Lung microvascular endothelial cell (primary cell): Measurements from ENCODE around the gene DBT. TPM values are rescaled to one million over a fixed set of nuclear protein-coding genes. Genes with fewer than 3 reads are reported as not detected.
A peak's percentile ranks its signal among the peaks of the same experiment; 100 is the strongest.
"Not testable (repeated sequence)": the region's sequence is repeated elsewhere in the genome, so short reads cannot be mapped to it uniquely, and the experiment has no call there.

Experiments
- DNase-seq, 2 donors: peaks; one replicate each; pipeline versions ENCODE4 v3.0.0 to v3.0.0-alpha.2; 2010; ENCODE audit warnings: low read depth in 2 of 2
- total RNA-seq: library from RNA; depleted of rRNA; stranded (reverse); fragments of >200 nt; gene quantifications from 2 replicates; pipeline ENCODE4 v1.2.1, GENCODE V29; 2014

Gene DBT
- total RNA-seq, 1 donor from 2014 or later: 3.8 TPM

DNA sequence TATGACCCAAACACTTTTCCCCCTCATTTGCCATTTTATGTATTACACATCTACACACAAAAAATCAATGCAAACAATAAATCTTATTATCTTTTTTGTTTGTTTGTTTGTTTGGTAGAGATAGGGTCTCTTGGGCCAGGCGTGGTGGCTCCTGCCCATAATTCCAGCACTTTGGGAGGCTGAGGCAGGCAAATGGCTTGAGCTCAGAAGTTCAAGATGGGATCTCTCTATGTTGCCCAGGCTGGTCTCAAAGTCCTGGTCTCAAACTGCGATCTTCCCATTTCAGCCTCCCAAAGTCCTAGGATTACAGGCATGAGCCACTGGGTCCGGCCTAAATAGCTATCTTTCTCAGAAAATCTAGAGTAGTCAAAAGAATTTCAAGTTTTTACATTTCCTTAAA, 1.2 kb upstream of the DBT start:
- DNase-seq: no peak

DNA sequence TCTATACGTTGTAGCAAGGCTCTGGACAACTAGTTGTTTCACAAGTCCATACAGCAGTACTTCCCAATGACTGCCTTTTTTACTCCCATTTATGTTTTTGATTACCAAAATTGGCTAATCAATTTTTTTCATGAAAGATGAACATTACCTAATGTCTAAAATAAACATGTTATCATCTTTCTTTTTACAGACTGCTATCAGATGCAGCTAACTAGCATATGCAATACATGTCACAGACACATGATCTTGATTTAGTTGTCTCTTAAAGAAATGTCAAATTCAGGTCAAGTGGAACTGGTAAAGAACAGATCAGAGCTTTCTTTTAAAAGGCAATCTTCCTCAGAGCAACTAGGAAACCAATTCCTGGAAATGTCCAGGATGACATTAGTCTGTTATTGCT, 630 bp upstream of the DBT start:
- DNase-seq: no peak

DNA sequence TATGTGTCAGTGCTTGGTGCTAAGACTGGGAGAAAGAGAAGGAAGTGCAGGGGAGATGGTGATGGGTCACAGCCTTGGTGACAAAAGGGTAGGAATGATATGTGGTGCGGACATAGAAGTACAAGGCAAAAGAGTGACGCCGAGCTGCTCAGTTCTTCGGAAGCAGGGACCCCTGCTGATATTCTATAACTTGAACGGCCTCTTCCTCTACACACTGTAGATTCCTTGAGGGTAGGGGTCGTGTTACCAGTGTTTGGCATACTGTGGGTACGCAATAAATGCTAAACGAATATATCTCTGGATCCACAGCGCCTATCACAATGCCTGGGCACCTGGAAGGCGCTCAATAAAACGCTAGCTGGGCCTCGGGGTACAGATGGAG, 488 bp downstream of the DBT start:
- DNase-seq: peak; percentile 2 to 7

DNA sequence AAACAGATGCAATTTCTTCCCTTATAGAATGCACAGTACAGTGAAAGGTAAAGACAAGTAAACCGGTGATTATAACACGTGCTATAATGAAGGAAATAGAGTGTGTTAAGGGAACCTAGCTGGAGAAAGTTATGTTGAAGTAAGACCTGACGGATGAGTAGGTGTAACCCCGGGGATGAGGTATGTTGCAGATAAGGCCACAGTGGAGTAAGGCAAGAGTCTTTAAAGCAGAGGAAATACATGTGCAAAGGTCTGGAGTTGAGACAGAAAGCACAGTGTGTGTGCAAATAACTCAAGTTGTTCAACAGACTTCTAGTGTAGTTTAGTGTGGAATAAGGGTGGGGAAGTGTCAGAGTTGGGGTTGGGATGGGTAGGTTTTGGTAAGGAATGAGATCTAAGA, 2.9 kb downstream of the DBT start:
- no peak for DNase-seq

DNA sequence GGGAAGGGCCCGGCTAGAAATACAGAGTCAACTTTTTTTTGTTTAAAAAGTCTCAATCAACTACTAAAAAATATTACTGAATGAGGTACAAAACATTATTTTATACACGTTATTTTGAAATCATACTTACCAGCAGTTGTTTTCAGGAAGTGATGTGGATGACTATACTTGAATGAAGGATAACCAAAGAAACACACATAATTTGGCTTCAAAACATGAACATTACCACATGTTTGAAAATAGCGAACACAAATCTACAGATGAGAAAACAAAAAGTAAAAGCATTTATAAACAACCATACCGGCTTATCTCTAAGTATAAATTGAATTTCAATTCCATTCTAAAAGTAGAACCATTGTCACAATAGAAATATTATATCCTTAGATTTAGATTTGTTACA, 9.0 kb downstream of the DBT start:
- DNase-seq: no peak

DNA sequence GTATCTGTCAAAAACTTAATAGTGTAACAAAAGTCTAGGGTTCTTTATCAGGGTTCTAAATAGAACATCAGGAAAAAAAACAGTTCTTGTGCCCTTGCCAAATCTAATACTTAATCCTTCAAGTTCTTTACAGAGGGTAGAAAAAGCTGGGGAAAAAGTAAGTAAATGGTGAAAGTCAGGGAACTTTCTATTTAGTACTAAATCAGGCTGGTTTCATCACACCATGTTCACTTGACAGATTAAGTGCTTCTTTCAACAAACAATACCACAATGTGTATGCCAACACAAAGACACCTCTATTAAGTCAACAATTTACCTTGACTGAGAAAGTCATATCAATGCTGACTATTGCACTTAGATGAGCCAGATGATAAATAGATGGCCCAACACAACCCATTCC, 9.7 kb downstream of the DBT start:
- DNase-seq: no peak

DNA sequence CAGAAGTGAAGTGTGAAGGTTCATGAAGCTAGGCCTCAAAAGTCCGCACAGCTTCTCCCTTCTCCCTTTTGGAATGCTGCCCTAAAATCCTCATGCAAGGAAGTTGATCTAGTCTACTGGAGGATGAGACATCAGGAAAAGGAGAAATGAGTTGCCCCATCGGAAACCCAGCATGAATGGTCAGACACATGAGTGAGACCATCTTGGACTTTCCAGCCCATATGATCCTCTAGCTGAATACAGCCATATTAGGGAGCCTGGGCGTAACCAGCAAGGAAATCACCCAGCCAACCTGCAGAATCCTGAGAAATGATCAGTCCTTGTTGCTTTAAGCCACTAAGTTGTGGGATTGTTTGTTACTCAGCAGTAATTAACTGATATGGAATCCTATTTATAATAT, 12.5 kb downstream of the DBT start:
- DNase-seq: no peak

DNA sequence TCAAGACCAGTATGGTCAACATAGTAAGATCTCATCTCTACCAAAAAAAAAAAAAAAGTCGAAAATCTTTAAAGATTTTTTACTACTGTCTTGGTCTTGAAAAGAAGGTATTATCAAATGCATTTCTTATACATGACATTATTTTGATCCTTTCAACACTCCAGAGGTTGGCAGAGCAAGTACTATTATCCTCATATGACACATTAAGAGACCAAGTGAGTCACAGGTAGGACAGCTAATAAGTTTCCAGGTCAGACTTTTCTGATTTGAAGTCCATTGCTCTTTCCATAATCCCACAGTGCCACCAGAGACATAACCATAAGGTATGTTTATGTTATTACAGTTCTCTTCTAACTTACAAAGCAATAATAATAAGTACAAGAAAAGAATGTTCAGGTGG, 15.2 kb downstream of the DBT start:
- DNase-seq: no peak

DNA sequence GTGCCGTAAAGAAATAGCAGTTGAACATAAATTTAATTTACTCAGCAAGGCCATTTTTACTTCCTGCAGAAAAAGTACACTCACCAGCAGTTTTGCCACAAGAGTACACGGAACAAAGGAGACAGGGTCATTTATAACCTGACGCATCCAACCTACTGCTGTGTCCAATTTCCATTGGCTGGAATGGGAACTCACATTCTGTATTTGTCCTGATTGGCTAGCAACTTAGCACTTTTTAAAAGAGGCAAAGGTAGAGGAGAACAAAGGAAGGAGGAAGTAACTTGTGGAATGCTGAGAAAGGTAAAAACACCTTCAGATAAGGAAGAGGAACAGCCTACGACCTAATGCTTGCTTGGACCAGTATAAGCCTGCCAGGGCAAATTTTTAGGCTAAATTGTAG, 16.1 kb downstream of the DBT start:
- not testable (repeated sequence) for DNase-seq

DNA sequence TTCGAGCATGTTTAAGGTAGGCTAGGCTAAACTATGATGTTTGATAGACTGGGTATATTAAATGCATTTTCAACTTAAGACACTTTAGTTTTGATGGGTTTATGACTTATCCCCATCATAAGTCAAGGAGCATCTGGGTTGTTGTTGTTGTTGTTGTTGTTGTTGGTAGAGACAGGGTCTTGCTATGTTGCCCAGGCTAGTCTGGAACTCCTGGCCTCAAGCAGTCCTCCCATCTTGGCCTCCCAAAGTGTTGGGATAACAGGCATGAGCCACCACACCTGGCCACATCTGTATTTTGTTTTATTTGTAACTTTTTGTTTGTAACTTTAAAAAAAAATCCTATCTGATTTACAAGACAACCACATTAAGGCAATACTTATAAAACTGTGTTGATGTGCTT, 17.5 kb downstream of the DBT start:
- no peak for DNase-seq

DNA sequence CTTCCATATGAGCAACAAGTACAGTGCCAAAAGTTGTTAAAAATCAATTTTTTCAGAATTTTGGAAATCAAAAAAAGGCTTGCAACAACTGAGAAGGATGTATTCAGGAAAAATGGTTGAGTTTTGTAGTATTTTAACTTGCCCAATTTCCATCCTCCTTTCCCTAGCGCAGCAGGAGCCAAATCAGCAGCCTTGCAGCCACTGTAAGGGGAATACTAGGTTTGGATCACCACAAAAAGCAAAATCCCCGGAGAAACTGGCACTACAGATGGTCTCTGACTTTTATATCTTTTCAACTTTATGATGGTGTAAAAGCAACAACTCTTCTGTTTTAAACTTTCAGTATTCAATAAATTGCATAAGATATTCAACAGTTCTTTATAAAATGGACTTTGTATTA, 17.9 kb downstream of the DBT start:
- no peak for DNase-seq

DNA sequence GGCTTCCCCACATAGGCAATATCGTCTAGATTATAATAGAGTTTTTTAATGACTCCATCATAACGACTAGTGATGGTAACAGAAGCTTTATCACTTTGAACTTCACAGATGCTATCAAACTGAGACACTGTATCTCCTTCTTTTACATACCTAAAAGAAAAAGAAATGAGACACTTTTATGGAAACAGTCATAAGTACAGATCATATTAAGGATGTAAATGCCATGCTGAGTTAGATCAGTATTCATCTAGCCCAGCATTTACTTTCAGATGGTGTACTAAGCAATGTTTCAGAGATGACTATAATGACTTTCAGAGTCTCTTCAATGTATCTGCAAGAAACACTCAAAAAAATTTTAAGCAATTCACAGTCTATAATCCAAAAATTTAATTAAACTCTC, 18.9 kb downstream of the DBT start:
- DNase-seq: no peak

DNA sequence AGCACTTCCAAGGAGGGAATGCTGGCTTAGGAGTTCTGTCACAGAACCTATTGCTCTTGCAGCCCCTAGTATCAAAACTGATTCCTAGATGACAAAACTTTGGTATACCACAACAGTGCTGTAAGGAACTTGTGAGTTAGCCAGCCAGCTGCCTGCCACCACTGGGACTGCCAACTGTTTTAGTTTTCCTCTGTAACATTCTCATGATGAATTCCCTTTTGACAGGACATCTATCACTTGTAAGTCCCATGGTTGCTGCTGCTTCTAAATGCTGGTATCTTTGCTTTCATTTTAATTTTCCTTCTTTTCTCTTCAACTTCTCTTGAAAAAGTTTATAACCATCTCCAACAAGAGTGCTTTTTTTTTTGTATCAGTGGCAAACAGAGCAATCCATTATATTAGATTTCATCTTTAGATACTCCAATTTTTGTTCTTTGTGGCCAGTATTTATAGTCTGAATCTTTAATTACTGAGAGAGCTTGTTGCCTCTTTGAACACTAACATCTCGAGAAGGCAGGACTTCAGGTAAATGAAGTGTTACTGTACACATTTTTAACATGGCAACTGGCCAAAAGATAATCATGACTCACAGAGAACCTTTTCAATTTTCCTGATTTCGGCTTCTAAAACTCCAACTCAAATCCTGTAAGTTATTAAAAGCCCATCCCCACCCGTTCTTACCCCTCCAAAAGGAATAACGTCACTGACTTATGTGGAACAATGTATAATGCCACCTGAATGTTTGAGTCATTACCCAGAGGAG, 19.8 kb downstream of the DBT start:
- DNase-seq: peak in 1 of 2 donors; percentile 36

DNA sequence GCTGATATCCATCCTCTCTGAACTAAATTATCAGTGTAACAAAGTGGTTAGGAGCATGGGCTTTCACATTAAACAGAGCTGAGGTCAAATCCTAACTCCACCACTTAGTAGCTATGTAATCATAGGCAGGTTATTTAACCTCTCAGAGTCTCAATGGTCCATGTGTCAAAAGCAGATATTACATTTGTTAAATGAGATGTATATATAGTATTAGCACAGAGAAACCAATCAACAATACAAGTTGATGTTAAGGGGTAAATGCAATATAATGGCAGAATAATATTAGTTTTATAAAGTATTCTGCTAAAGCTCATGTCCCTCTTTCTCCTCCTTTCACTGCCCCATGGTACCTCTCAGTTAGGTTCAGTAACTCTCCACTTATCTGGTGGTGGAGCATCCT, 27.2 kb downstream of the DBT start:
- DNase-seq: no peak

DNA sequence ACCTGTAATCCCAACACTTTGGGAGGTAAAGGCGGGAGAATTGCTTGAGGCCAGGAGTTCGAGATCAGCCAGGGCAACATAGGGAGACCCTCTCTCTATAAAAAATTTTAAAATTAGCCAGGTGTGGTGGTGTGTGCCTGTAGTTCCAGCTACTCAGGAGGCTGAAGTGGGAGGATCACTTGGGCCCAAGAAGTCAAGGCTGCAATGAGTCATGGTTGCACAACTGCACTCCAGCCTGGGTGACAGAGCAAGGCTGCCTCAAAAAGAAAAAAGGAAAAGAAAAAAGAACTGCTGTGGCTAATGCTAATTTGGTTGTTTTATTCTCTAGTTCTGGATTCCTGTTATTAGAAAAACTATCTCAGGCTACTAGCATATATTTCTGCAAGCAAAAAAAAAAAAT, 29.8 kb downstream of the DBT start:
- DNase-seq: no peak

DNA sequence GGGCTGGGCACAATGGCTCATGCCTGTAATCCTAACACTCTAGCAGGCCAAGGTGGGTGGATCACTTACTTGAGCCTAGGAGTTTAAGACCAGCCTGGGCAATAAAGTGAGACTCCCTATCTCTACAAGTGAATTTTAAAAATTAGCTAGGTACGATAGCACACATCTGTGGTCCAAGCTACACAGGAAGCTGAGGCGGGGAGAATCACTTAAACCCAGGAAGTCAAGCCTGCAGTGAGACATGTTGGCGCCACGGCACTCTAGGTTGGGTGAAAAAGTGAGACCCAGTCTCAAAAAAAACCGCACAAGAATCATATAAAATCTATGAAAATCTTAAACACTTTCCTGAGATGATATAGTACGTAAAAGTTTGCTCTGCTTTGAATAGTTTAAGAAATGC, 30.2 kb downstream of the DBT start:
- no peak for DNase-seq

DNA sequence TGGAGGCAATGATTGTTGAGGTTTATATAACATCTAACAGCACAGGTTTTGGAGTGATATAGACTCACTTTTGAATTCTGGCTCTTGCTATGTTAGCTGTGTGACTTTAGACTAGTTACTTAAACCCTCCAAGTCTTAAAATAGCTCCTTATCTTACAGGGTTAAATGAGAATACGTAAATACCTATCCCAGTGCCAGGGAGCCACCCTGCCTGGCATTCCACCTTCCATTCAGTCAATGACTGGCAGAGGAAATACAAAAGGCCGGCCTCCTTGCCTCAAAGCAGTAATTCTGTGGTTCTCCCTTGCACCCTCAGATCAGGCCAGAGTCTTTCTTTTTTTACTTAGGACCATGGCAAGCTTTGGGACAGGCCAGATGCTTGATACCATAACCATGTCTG, 31.8 kb downstream of the DBT start:
- no peak for DNase-seq

DNA sequence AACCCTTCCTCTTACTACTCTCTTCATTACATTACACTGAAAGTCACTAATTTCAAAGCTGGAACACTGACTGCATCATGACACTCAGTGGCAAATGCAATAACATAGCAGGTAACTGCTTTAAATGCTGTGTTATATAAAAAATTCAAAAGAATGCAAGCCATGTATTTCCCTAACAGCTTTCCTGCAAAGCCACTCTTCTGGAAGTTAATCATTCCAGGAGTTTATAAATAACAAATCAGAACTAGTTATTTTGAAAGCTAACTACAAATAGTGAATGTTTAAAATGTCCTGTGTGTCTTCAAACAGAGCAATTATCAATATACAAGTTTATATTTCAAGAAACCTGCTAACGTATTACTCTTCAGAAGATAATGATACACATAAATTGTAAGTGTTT, 34.5 kb downstream of the DBT start:
- DNase-seq: no peak

DNA sequence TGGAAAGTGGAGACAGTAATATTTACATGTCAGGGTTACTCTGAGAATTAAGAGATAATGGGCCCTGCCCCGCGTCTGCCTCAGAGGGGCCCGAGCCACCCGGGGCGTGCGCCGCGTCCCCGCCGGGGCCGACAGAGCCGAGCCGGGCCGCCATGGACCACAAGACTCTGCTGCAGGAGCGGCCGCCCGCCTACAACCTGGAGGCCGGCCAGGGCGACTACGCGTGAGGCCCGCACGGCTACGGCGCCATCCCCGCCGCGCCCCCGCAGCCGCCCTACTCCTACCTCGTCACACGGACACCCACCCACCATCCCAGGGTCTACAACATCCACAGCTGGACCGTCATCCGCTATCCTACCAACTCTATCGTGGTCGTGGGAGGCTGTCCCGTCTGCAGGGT, 36.5 kb downstream of the DBT start:
- DNase-seq: no peak

DNA sequence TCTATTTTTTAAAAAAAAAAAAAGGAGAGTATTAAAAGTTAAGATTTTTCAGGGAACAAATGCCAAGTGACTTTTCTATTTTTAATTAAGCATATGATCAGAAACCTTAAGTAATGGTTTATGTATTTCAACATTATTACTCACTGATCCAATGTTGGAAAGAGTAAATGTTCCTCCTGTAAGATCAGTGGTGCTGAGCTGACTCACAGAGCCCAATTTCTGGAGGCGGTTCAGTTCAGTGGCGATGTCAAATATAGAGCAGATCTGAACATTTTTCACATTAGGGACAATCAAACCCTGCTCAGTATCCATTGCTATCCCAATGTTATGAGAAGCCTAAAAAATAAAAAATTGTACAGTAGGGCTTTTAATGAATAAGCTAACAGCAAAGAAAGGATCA, 43.3 kb downstream of the DBT start:
- DNase-seq: no peak

DNA sequence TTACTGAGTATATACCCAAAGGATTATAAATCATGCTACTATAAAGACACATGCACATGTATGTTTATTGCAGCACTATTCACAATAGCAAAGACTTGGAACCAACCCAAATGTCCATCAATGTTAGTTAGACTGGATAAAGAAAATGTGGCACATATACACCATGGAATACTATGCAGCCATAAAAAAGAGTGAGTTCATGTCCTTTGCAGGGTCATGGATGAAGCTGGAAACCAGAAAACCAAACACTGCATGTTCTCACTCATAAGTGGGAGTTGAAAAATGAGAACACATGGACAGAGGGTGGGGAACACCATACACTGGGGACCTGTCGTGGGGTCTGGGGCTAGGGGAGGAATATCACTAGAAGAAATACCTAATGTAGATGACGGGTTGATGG, 44.0 kb downstream of the DBT start:
- DNase-seq: not testable (repeated sequence)

DNA sequence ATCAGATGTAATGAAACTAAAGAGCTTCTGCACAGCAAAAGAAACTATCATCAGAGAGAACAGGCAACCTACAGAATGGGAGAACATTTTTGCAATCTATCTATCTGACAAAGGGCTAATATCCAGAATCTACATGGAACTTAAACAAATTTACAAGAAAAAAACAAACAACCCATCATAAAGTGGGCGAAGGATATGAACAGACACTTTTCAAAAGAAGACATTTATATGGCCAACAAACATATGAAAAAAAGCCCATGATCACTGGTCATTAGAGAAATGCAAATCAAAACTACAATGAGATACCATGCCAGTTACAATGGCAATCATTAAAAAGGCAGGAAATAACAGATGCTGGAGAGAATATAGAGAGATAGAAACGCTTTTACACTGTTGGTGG, 44.5 kb downstream of the DBT start:
- DNase-seq: not testable (repeated sequence)

DNA sequence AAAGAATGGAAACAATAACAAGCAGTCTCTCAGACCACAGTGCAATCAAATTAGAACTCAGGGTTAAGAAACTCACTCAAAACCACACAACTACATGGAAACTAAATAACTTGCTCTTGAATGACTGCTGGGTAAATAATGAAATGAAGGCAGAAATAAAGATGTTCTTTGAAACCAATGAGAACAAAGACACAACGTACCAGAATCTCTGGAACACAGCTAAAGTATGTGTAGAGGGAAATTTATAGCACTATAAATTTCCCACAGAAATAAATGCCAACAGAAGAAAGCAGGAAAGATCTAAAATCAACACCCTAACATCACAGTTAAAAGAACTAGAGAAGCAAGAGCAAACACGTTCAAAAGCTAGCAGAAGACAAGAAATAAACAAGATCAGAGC, 46.9 kb downstream of the DBT start:
- DNase-seq: not testable (repeated sequence)

DNA sequence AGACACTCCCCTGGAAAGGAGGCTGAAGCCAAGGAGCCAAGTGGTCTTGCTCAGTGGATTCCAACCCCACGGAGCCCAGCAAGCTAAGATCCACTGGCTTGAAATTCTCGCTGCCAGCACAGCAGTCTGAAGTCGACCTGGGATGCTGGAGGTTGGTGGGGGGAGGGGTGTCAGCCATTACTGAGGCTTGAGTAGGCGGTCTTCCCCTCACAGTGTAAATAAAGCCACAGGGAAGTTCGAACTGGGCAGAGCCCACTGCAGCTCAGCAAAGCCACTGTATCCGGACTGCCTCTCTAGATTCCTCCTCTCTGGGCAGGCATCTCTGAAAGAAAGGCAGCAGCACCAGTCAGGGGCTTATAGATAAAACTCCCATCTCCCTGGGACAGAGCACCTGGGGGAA, 49.6 kb downstream of the DBT start:
- not testable (repeated sequence) for DNase-seq
